ENCODE measurements around the gene CCDC120. TPM values are rescaled to one million over a fixed set of nuclear protein-coding genes. Genes with fewer than 3 reads are reported as not detected.

CCDC120 gene
- total and polyA plus RNA-seq, 9 of the 15 experiments (the other 6 are each of a cell fraction or from before 2014, with no cell fraction given), result 0.13 to 3.6 (median 0.54) TPM

- TF ChIP-seq AFF4 (CRISPR knock-in tag; IDR thresholded peaks at IDR 0.05) (peak; percentile 70; the same call in 1 of the 2 replicates), GTF2A2 (tag; IDR thresholded peaks at IDR 0.05) (no peak), TRIM25 (IDR thresholded peaks at IDR 0.05; ENCODE audit: borderline replicate concordance) (no peak), ZNF407 (IDR thresholded peaks at IDR 0.05; ENCODE audit: low read depth) (no peak), KAT7 (CRISPR knock-in tag; IDR thresholded peaks at IDR 0.05; ENCODE audit: borderline replicate concordance) (0 out of 2 replicates have a peak, but pooled peaks have one; percentile 36), RAD51 (IDR thresholded peaks at IDR 0.05; ENCODE audit: borderline replicate concordance, low read depth) (no peak), KAT8 (IDR thresholded peaks at IDR 0.05; ENCODE audit: low read depth) (no peak), TCF7 (IDR thresholded peaks at IDR 0.05; ENCODE audit: borderline replicate concordance) (no peak), IRF2 (CRISPR knock-in tag; IDR thresholded peaks at IDR 0.05) (no peak), JUN (IDR thresholded peaks at IDR 0.05; ENCODE audit: borderline replicate concordance, low read depth, low read length) (no peak), JUN (CRISPR knock-in tag; IDR thresholded peaks at IDR 0.05; ENCODE audit: borderline replicate concordance) (no peak), CBX8 (IDR thresholded peaks at IDR 0.05; ENCODE audit: borderline replicate concordance, extremely low read depth, low read depth, low read length, poor library complexity, severe bottlenecking) (no peak), CTBP1 (IDR thresholded peaks at IDR 0.05; ENCODE audit: borderline replicate concordance) (no peak), ZNF584 (CRISPR knock-in tag; IDR thresholded peaks at IDR 0.05; ENCODE audit: low read depth) (no peak)
Measured at GRCh38 chrX:49042581-49043219, 16.1 kb upstream of the CCDC120 start (continued).
